DOHH2 (cell line): ENCODE measurements around the gene TBCD.

Source experiments
- EZH2phosphoT487 ChIP-seq: fragments of 200-600 bp; sonication (generic); IDR thresholded peaks from 2 replicates; pipeline ENCODE4 v1.6.1; 2017; ENCODE audit warnings: borderline replicate concordance, mild to moderate bottlenecking, antibody characterized with exemption, low read length, moderate library complexity, mixed read lengths
- TF ChIP-seq, protein P1 (sequence below): fragments of 200-600 bp; sonication (generic); IDR thresholded peaks from one replicate; pipeline ENCODE4 v1.5.1; 2014; ENCODE audit warnings: antibody characterized with exemption, mild to moderate bottlenecking, low read depth, low read length; ENCODE audit not compliant: poor library complexity, severe bottlenecking

DNA sequence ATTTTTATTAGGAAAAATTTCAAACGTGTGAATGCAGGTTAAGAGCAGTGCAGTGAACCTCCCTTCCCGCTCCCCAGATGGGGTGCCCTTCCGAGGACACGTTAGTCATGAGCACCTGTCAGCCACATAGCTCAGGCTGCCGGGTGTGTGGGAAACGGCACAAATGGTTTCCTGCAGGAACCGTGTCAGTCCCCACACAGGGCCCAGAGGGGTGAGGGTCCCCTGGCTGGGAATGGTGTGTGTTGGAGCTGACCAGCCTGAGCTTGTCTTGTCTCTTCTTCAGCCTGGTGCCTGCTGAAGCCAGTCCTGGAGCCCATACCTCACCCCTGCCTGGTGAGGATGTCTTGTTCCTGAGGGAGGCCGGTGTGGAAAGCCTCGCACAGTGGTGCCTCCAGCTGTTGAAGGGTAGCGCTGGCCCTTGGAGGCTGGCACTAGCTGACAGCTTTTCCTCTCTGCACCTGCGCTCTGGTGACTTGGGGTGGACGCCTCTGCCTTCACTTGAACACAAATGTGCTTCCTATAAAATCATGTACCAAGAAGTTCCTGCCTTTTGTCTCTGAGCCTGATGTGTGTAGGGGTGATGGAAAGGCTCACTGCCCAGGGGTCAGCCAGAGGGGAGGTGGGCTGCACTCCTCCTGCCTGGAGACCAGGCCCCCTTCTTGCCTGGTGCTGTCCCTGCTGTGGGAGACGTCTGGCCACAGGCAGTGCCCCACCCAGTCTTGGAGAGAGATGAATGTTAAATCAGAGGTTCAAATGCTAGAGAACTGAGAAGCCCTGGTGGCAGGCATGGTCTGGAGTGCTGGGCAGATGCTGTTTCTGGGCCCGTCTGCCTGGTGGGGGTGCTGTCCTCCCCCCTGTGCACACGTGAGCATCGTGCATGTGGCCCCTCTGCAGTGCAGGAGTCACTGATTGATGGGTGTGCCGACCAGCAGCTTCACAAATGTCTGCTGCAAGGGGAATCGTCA lies 190.6 kb downstream of the TBCD start:
- no peak for TF ChIP-seq EZH2phosphoT487
- TF ChIP-seq, protein P1, sequence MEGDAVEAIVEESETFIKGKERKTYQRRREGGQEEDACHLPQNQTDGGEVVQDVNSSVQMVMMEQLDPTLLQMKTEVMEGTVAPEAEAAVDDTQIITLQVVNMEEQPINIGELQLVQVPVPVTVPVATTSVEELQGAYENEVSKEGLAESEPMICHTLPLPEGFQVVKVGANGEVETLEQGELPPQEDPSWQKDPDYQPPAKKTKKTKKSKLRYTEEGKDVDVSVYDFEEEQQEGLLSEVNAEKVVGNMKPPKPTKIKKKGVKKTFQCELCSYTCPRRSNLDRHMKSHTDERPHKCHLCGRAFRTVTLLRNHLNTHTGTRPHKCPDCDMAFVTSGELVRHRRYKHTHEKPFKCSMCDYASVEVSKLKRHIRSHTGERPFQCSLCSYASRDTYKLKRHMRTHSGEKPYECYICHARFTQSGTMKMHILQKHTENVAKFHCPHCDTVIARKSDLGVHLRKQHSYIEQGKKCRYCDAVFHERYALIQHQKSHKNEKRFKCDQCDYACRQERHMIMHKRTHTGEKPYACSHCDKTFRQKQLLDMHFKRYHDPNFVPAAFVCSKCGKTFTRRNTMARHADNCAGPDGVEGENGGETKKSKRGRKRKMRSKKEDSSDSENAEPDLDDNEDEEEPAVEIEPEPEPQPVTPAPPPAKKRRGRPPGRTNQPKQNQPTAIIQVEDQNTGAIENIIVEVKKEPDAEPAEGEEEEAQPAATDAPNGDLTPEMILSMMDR: no peak
